ENCODE data around the gene TCAF1. TPM values are rescaled to one million over a fixed set of nuclear protein-coding genes. Genes with fewer than 3 reads are reported as not detected.

TCAF1 gene
- total RNA-seq, 1 donor = 95.4 TPM

GRCh38 chr7:143892527-143893300, 9.3 kb downstream of the TCAF1 start:
- no peak overlapping the region for H3K4me3 ChIP-seq (ENCODE audit: low read depth, low read length)
- TF ChIP-seq, protein P1, sequence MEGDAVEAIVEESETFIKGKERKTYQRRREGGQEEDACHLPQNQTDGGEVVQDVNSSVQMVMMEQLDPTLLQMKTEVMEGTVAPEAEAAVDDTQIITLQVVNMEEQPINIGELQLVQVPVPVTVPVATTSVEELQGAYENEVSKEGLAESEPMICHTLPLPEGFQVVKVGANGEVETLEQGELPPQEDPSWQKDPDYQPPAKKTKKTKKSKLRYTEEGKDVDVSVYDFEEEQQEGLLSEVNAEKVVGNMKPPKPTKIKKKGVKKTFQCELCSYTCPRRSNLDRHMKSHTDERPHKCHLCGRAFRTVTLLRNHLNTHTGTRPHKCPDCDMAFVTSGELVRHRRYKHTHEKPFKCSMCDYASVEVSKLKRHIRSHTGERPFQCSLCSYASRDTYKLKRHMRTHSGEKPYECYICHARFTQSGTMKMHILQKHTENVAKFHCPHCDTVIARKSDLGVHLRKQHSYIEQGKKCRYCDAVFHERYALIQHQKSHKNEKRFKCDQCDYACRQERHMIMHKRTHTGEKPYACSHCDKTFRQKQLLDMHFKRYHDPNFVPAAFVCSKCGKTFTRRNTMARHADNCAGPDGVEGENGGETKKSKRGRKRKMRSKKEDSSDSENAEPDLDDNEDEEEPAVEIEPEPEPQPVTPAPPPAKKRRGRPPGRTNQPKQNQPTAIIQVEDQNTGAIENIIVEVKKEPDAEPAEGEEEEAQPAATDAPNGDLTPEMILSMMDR (IDR thresholded peaks at IDR 0.05; ENCODE audit: insufficient read depth, low read depth, low read length) = peak; percentile 56
- DNase-seq (ENCODE audit: low read depth) = peak; percentile 59

- TF ChIP-seq, protein P1 (IDR thresholded peaks at IDR 0.05; ENCODE audit: insufficient read depth, low read depth, low read length) = no peak
- DNase-seq (ENCODE audit: low read depth) = peak; percentile 67
Observed at GRCh38 chr7:143891457-143891856, 10.5 kb downstream of the TCAF1 start.

GRCh38 chr7:143890558-143890957, 11.4 kb downstream of the TCAF1 start:
- TF ChIP-seq, protein P1 (IDR thresholded peaks at IDR 0.05; ENCODE audit: insufficient read depth, low read depth, low read length) = no peak
- no peak overlapping the region for H3K4me3 ChIP-seq (ENCODE audit: low read depth, low read length)
- no peak for DNase-seq (ENCODE audit: low read depth)

More at GRCh38 chr7:143891457-143891856, 10.5 kb downstream of the TCAF1 start:
- H3K4me3 ChIP-seq (ENCODE audit: low read depth, low read length) = no peak overlapping the region

- no peak for DNase-seq (ENCODE audit: low read depth)
- H3K4me3 ChIP-seq (ENCODE audit: low read depth, low read length) = no peak overlapping the region
- TF ChIP-seq, protein P1 (IDR thresholded peaks at IDR 0.05; ENCODE audit: insufficient read depth, low read depth, low read length) = no peak
Observed at GRCh38 chr7:143889068-143889467, 12.9 kb downstream of the TCAF1 start.

DNA sequence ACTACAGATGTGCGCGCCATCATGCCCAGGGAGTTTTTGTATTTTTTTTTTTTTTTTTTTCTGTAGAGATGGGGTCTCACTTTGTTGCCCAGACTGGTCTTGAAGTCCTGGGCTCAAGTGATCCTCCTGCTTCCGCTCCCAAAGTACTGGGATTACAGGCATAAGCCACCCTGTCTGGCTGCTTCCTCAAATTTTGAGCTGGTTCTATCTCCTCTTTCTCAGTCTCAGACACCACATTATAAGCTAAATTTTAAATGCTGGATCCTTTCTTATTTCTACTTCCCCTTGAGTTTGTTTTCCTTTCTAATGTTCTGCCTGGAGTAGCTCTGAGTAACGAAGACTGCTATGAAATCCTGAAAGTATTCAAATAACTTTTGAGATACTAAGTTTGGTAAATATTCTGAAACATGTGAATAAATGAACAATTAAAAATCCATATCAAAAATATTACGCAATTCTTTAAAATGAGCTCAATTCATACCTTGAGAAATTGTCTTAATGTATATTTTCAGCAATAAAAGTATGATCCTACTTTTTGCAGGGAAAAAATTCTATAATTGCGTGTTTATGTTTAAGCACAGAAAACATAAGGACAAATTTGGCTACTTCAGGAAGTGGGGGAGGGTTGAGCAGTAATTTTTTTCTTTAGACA, 15.0 kb downstream of the TCAF1 start:
- no peak for DNase-seq (ENCODE audit: low read depth)
- TF ChIP-seq, protein P1 (IDR thresholded peaks at IDR 0.05; ENCODE audit: insufficient read depth, low read depth, low read length) = no peak
- no peak overlapping the region for H3K4me3 ChIP-seq (ENCODE audit: low read depth, low read length)

DNA sequence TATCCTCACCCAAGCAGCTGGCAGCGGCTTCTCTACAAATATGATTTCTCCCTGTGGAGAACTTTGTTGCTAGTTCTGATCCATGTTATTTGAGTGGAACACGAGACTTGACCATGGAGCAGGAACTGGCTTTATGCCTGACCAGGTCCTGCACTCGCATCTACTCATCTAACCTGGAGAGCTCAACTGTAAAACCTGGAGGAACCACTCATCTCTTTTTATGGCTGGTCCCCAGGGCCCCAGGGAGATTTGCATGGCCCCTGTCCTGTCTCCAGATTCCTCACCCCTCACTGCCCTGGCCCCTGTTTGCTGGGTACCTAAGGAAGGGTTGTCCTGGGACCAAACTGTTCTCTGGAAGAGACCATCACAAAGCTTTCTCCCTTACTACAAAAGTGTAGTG, 16.0 kb downstream of the TCAF1 start:
- DNase-seq (ENCODE audit: low read depth) = no peak
- TF ChIP-seq, protein P1 (IDR thresholded peaks at IDR 0.05; ENCODE audit: insufficient read depth, low read depth, low read length) = no peak
- no peak overlapping the region for H3K4me3 ChIP-seq (ENCODE audit: low read depth, low read length)

Measured in fibroblast of villous mesenchyme (primary cell).